BE2C (cell line): ENCODE measurements around the gene ARHGEF17.
A peak's percentile ranks its signal among the peaks of the same experiment; 100 is the strongest.

ENCODE experiments used
- DNase-seq: peaks from one replicate; pipeline ENCODE4 v3.0.0-alpha.2; 2020
- H3K27me3 ChIP-seq: fragments of 250-450 bp; sonication (Bioruptor Pico); 2 replicates; pipeline ENCODE4 v1.5.1; 2020; ENCODE audit warnings: mild to moderate bottlenecking
- H3K36me3 ChIP-seq: fragments of 250-450 bp; sonication (Bioruptor Pico); 2 replicates; pipeline ENCODE4 v1.5.1; 2020; ENCODE audit warnings: mild to moderate bottlenecking
- H3K4me1 ChIP-seq: fragments of 250-450 bp; sonication (Bioruptor Pico); 2 replicates; pipeline ENCODE4 v1.5.1; 2020
- H3K4me3 ChIP-seq: 2 replicates; pipeline ENCODE4 v1.5.1; 2011; ENCODE audit warnings: low read depth, low read length
- H3K9me3 ChIP-seq: fragments of 250-450 bp; sonication (Bioruptor Pico); 2 replicates; pipeline ENCODE4 v1.5.1; 2020
- TF ChIP-seq, protein P1 (sequence below): IDR thresholded peaks from 2 replicates; pipeline ENCODE4 v1.5.1; 2012; ENCODE audit warnings: mild to moderate bottlenecking, low read depth, low read length

ARHGEF17 gene

DNA sequence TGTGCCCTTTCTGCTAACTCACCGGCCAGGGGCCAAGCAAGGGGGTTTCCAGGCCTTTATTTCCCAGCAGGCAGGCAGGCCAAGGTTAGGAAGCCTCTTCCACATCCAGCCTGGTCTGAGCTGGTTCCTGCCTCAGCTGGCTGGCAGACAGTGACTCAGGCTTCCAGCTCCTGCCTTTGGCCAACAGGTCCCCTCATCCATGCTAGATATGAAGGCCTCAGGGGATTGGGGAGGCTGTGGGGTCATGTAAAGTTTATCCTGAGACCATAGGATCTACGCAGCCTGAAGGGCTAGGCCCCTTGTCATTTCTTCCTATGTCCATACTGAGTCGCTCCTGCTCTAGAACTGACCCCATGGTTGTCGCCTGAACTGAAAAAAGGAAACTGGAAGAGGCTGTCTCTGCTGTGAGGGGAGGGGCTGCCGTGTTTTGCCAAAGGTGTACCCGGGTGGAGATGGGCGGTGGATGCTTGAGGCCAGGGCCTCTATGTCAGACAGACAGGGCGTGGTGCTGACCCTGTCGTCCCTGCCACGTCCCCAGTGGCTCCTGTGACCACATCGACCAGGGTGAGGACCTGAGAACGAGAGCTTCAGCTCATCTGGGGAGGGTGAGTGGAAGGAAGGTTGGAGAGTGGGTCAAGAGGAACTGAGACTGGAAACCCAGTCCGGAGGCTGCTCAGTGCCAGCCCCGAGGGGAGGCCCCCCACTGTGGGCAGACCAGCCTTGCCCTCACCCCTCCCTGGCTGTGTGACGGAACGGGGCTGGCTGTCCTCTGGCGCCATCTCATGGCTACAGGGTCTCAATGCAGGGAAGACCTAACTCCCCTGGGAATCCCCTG lies 19.0 kb upstream of the ARHGEF17 start:
- Histone ChIP-seq H3K4me3 (peak overlapping the region; percentile 56), H3K27me3 (no peaks in the 10 kb centered on the region), H3K36me3 (peaks cover 9% of the 10 kb centered on the region), H3K9me3 (no peaks in the 10 kb centered on the region), H3K4me1 (peaks cover 37% of the 10 kb centered on the region)
- peak; percentile 90 for DNase-seq
- TF ChIP-seq, protein P1, sequence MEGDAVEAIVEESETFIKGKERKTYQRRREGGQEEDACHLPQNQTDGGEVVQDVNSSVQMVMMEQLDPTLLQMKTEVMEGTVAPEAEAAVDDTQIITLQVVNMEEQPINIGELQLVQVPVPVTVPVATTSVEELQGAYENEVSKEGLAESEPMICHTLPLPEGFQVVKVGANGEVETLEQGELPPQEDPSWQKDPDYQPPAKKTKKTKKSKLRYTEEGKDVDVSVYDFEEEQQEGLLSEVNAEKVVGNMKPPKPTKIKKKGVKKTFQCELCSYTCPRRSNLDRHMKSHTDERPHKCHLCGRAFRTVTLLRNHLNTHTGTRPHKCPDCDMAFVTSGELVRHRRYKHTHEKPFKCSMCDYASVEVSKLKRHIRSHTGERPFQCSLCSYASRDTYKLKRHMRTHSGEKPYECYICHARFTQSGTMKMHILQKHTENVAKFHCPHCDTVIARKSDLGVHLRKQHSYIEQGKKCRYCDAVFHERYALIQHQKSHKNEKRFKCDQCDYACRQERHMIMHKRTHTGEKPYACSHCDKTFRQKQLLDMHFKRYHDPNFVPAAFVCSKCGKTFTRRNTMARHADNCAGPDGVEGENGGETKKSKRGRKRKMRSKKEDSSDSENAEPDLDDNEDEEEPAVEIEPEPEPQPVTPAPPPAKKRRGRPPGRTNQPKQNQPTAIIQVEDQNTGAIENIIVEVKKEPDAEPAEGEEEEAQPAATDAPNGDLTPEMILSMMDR = peak; percentile 99

DNA sequence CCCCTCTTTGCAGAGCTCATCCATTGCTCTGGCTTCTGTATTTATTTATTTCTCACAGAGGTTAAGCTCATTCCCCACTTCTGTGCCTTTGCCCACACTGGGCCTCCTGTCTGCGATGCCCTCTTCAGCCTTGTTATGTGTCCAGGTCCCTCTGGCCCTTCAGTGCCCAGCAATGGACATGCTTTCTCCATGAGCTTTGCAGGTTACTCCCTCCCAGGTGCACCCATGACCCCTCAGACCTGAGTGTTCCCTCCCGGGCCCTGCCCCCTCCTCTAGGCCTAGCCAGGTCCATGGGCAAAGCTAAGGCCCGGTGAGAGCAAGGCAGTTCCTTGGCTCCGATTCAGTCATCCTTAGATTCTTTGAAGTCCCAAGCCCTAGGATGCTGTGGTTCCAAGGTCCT lies 17.5 kb upstream of the ARHGEF17 start:
- H3K4me3 ChIP-seq = no peak overlapping the region
- H3K9me3 ChIP-seq = no peaks in the 10 kb centered on the region
- H3K27me3 ChIP-seq = no peaks in the 10 kb centered on the region
- peaks cover 40% of the 10 kb centered on the region for H3K4me1 ChIP-seq
- TF ChIP-seq, protein P1 = no peak
- no peak for DNase-seq
- H3K36me3 ChIP-seq = peaks cover 16% of the 10 kb centered on the region

DNA sequence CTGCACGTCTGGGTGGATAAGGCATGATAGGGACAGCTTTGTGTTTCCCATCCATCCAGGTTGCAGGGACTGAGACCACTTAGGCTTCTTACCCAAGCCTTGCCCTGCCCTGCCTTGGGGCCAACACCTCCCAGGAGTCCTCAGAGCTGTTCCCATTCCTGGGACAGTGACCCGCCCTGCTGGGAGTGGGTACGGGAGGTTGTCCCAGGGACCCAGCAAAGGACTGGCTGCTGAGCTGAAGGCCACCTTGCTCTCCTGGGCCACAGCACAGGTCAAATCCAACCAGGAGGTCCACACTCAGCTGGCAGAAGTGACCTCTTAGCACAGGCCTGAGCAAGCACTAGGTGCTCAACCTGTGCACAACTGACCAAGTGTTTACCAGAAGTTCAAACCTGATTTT lies 16.9 kb upstream of the ARHGEF17 start:
- DNase-seq = no peak
- TF ChIP-seq, protein P1 = no peak
- H3K9me3 ChIP-seq = no peaks in the 10 kb centered on the region
- peaks cover 33% of the 10 kb centered on the region for H3K4me1 ChIP-seq
- H3K27me3 ChIP-seq = no peaks in the 10 kb centered on the region
- peaks cover 20% of the 10 kb centered on the region for H3K36me3 ChIP-seq
- no peak overlapping the region for H3K4me3 ChIP-seq

DNA sequence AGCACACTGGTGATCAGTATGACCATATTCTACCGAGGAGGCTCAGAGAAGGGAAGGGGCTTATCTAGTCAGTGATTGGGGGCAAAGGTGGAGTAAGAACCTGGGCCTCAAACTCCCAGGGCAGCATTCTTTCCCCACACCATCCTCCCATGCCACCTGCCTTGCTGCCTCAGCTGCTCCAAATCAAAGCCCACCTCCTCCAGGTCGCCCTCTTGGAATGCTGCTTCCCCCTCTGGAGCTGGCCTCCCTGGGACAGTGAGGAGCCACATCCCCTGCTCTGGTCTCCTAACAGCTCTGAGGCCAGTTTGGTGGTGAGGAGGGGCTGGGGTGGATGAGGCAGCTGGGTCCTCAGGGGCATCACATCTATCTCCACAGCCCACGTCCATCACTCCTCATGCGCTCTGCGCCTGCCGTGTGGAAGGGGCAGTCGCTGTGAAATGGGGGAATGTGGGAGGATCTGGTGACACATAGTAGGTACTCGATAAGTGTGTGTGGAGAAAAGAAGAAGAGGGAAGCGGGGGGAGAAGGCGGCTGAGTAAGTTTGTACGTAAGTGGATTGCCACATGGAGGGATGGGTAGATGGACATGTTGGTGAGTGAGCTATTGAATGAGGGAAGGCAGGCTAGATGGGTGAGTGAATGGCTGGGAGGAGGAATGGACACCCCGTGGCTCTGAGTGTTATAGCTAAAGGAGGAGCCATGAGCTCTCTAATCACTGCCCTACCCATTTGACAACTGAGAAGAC lies 16.1 kb upstream of the ARHGEF17 start:
- no peaks in the 10 kb centered on the region for H3K27me3 ChIP-seq
- no peak overlapping the region for H3K4me3 ChIP-seq
- TF ChIP-seq, protein P1 = no peak
- peaks cover 28% of the 10 kb centered on the region for H3K4me1 ChIP-seq
- H3K9me3 ChIP-seq = no peaks in the 10 kb centered on the region
- peaks cover 28% of the 10 kb centered on the region for H3K36me3 ChIP-seq
- no peak for DNase-seq

DNA sequence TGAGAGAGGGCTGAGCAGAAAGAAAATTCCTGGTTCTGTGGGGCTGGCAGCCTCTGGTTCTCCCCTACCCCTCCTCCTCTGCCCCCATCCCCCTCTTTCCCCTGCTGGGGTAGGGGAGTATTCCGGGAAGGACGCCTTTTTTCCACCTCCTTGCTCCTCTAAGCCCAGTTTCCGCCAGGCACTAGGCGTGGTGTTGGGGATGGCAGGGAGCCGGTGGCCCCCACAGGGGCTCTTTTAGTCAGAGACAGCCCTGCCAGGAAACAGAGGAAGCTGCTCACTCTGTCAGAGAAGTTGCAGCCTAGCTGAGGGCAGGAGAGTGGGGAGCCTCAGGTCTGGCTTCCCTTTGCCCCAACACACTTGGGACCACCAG lies 15.6 kb upstream of the ARHGEF17 start:
- H3K4me1 ChIP-seq = peaks cover 23% of the 10 kb centered on the region
- H3K9me3 ChIP-seq = no peaks in the 10 kb centered on the region
- no peaks in the 10 kb centered on the region for H3K27me3 ChIP-seq
- no peak for DNase-seq
- TF ChIP-seq, protein P1 = no peak
- peaks cover 33% of the 10 kb centered on the region for H3K36me3 ChIP-seq
- H3K4me3 ChIP-seq = no peak overlapping the region

DNA sequence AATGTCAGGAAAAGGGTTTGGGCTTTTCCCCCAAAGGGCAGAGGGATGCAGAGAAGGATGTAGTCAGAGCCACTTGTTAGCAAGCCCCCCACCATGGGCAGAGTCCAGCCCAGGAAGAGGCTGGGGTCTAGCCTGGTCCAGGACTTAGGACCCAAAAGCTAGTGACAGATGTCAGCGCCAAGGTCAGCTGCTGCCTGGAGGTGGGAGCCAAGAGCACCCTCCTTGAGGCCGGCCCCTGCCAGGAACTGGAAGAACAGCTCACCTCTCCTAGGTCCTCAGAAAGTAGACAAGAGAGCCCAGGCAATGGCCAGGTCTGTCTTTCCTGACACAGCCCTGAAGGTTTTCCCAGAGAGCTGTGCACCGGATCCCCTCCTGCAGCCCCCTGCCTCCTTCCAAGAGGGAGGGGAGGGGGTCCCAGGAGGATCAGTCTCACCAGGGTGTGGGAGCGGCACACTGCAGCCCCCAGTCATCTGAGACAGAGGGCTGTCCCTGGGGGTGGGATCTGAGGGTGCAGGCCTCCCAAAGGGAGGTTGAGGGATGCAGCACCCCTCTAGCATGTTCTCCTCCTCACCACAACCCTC lies 14.6 kb upstream of the ARHGEF17 start:
- Histone ChIP-seq H3K27me3 (no peaks in the 10 kb centered on the region), H3K4me3 (no peak overlapping the region), H3K9me3 (no peaks in the 10 kb centered on the region), H3K4me1 (peaks cover 13% of the 10 kb centered on the region), H3K36me3 (peaks cover 43% of the 10 kb centered on the region)
- no peak for DNase-seq
- TF ChIP-seq, protein P1 = no peak
